Measurements from ENCODE around the gene BMPR1B.

DNA sequence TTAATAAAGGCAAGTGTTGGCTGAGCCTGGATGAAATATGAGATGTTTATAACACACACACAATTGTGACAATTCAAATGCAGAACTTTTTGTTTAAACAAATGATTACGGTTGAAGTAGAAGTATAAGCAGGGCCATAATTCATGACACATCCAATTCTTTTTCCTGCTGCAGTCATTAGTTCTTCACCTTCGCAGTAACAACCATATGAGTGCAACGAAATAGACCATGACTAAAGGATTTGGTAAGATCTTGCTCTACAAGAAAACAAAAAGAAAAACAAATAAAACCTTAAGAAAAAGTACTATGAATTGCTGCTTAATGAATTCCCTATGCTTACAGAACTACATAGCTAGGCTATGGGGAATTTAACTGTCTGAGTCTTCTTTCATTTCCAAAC is 13.9 kb upstream of the BMPR1B start:
- TF ChIP-seq EZH2phosphoT487 (IDR thresholded peaks at IDR 0.05; ENCODE audit: borderline replicate concordance, low read length): no peak
- TF ChIP-seq, protein P1, sequence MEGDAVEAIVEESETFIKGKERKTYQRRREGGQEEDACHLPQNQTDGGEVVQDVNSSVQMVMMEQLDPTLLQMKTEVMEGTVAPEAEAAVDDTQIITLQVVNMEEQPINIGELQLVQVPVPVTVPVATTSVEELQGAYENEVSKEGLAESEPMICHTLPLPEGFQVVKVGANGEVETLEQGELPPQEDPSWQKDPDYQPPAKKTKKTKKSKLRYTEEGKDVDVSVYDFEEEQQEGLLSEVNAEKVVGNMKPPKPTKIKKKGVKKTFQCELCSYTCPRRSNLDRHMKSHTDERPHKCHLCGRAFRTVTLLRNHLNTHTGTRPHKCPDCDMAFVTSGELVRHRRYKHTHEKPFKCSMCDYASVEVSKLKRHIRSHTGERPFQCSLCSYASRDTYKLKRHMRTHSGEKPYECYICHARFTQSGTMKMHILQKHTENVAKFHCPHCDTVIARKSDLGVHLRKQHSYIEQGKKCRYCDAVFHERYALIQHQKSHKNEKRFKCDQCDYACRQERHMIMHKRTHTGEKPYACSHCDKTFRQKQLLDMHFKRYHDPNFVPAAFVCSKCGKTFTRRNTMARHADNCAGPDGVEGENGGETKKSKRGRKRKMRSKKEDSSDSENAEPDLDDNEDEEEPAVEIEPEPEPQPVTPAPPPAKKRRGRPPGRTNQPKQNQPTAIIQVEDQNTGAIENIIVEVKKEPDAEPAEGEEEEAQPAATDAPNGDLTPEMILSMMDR (conservative IDR thresholded peaks at IDR 0.05; ENCODE audit: low read depth, low read length): no peak

Measured in PC-3 (cell line).